GM12865 (cell line): ENCODE measurements around the gene MEIS2.

Experiments
- DNase-seq: peaks from one replicate; pipeline ENCODE4 v3.0.0; 2010; ENCODE audit warnings: low read depth
- H3K4me3 ChIP-seq: 2 replicates; pipeline ENCODE4 v1.5.1; 2011; ENCODE audit warnings: mild to moderate bottlenecking, low read depth, low read length, control low read depth
- CTCF ChIP-seq: IDR thresholded peaks from 2 replicates; pipeline ENCODE4 v1.5.1; 2011; ENCODE audit warnings: low read length, control low read depth, low read depth, inconsistent platforms; ENCODE audit not compliant: insufficient read depth; ENCODE audit errors: missing control alignments

Gene MEIS2

GRCh38 chr15:36880913-36881460, 219.4 kb downstream of the MEIS2 start:
- no peak overlapping the region for H3K4me3 ChIP-seq
- no peak for TF ChIP-seq CTCF

GRCh38 chr15:36880224-36880912, 220.0 kb downstream of the MEIS2 start:
- DNase-seq, result no peak
- TF ChIP-seq CTCF, result no peak
- no peak overlapping the region for H3K4me3 ChIP-seq

More at GRCh38 chr15:36880913-36881460, 219.4 kb downstream of the MEIS2 start:
- no peak for DNase-seq

GRCh38 chr15:36879568-36880222, 220.7 kb downstream of the MEIS2 start:
- no peak overlapping the region for H3K4me3 ChIP-seq
- no peak for TF ChIP-seq CTCF
- no peak for DNase-seq

- H3K4me3 ChIP-seq, result peak overlapping the region; percentile 31
- no peak for DNase-seq
- no peak for TF ChIP-seq CTCF
Measured at GRCh38 chr15:36878684-36879262, 221.6 kb downstream of the MEIS2 start.

DNA sequence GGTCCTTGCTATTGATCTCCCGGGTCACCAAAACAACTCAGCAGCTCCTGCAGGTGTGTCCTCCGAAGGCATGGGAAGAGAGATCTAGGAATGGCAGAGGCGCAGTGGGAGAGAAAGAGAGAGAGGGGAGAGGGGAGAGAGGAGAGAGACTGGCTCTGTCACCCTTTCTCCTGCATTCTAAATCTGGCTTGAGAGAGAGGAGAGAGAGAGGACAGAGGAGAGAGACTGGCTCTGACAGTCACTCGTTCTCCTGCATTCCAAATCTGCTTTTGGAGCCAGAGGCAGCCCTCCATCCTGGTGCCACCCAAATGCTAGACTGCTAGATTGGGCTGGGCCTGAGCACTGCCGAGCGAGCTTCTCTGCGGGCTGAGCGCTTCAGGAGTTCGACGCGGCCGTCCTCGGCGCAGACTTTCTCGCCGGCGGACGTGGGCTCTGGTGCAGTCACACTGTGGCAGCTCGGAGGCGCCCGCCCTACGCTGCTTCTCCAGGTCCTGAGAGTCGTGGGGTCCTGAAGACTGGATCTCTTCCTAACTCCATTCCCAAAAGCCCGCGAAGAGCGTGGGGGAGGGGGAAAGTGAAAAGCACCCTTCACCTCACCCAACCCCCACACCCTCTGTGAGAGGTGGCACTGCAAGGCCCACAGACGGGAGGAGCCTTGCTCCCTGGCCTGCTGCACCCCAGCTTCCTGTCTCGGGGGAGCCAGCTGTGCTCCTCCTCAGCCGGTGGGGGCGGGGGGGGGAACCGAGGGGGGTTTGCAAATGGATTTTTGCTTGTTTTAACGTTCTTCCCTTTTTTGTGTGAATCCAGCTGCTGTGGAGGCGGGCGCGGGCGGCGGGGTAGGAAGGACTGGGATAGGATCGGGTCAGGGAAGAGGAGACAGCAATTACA, 222.3 kb downstream of the MEIS2 start:
- H3K4me3 ChIP-seq, result peak overlapping the region; percentile 31
- TF ChIP-seq CTCF, result no peak
- DNase-seq, result peak; percentile 40

DNA sequence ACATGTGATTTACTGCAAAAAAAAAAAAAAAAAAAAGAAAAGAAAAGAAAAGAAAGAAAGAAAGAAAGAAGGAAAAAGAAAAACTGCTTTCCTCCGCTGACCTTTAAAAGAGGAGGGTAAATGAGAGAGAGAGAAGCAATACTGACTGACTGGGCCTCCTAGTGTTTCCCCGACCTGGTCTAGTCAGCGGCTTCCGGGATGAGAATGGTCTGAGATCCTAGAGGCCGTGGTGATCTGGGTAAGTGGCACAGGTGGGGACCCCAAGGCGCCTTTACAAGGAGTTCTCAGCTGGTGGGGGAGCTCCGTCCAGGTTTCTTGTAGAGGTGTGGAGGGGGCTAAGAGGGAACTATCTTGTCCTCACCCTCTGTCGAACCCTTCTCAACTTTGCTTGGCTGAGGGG, 223.1 kb downstream of the MEIS2 start:
- TF ChIP-seq CTCF, result no peak
- DNase-seq, result no peak
- H3K4me3 ChIP-seq, result no peak overlapping the region
